SK-N-SH treated with all-trans-retinoic acid at 6 μM for 48 hours (cell line): ENCODE measurements around the gene RNPS1.
A peak's percentile ranks its signal among the peaks of the same experiment; 100 is the strongest.

Source experiments
- ATAC-seq: fragments of 200-7000 bp; cut with Tn5 transposase; 3 replicates; pipeline ENCODE4 v1.9.1; 2020; ENCODE audit warnings: mild to moderate bottlenecking, moderate library complexity
- ARNTL ChIP-seq: fragments of 450-650 bp; formaldehyde crosslinking; IDR thresholded peaks from 2 replicates; pipeline ENCODE4 v1.5.0; 2020; ENCODE audit warnings: low read depth, mild to moderate bottlenecking, moderate library complexity, borderline replicate concordance
- BACH2 ChIP-seq: fragments of 250-450 bp; sonication (Bioruptor Pico); IDR thresholded peaks from 2 replicates; pipeline ENCODE4 v1.9.0; 2021; ENCODE audit warnings: mild to moderate bottlenecking, borderline replicate concordance
- CSDC2 ChIP-seq: fragments of 250-450 bp; sonication (Bioruptor Pico); IDR thresholded peaks from 2 replicates; pipeline ENCODE4 v1.5.0; 2020; ENCODE audit warnings: mild to moderate bottlenecking, moderate library complexity
- ESRRG ChIP-seq: fragments of 250-450 bp; sonication (Bioruptor Pico); IDR thresholded peaks from 2 replicates; pipeline ENCODE4 v1.6.1; 2021; ENCODE audit warnings: mild to moderate bottlenecking
- GLIS3 ChIP-seq: fragments of 250-450 bp; sonication (Bioruptor Pico); IDR thresholded peaks from 2 replicates; pipeline ENCODE4 v1.5.0; 2020; ENCODE audit warnings: mild to moderate bottlenecking, moderate library complexity
- ISL1 ChIP-seq: fragments of 250-450 bp; sonication (Bioruptor Pico); IDR thresholded peaks from 2 replicates; pipeline ENCODE4 v2.1.2; 2022; ENCODE audit warnings: mild to moderate bottlenecking, moderate library complexity
- OSR1 ChIP-seq: fragments of 250-450 bp; sonication (Bioruptor Pico); IDR thresholded peaks from 2 replicates; pipeline ENCODE4 v1.8.0; 2022; ENCODE audit warnings: moderate library complexity, mild to moderate bottlenecking, inconsistent platforms
- POU6F1 ChIP-seq: fragments of 250-450 bp; sonication (Bioruptor Pico); IDR thresholded peaks from 2 replicates; pipeline ENCODE4 v1.8.0; 2021; ENCODE audit warnings: low read depth, mild to moderate bottlenecking, moderate library complexity, borderline replicate concordance
- PPARA ChIP-seq: fragments of 250-450 bp; sonication (Bioruptor Pico); IDR thresholded peaks from 2 replicates; pipeline ENCODE4 v1.5.0; 2020; ENCODE audit warnings: mild to moderate bottlenecking, borderline replicate concordance
- RARB ChIP-seq: fragments of 250-450 bp; sonication (Bioruptor Pico); IDR thresholded peaks from 2 replicates; pipeline ENCODE4 v1.8.0; 2021; ENCODE audit warnings: mild to moderate bottlenecking, moderate library complexity
- SNAI2 ChIP-seq: fragments of 250-450 bp; sonication (Bioruptor Pico); IDR thresholded peaks from 2 replicates; pipeline ENCODE4 v1.5.0; 2020; ENCODE audit warnings: mild to moderate bottlenecking, moderate library complexity
- TCF4 ChIP-seq: fragments of 250-450 bp; sonication (Bioruptor Pico); IDR thresholded peaks from 2 replicates; pipeline ENCODE4 v1.8.0; 2021; ENCODE audit warnings: mild to moderate bottlenecking, moderate library complexity, borderline replicate concordance
- TOX ChIP-seq: fragments of 250-450 bp; sonication (Bioruptor Pico); IDR thresholded peaks from 2 replicates; pipeline ENCODE4 v1.8.0; 2021; ENCODE audit warnings: mild to moderate bottlenecking, moderate library complexity, borderline replicate concordance
- TSHZ2 ChIP-seq: fragments of 250-450 bp; sonication (Bioruptor Pico); IDR thresholded peaks from 2 replicates; pipeline ENCODE4 v1.5.0; 2020; ENCODE audit warnings: mild to moderate bottlenecking, moderate library complexity
- ZC3H10 ChIP-seq: fragments of 250-450 bp; sonication (Bioruptor Pico); IDR thresholded peaks from 2 replicates; pipeline ENCODE4 v1.5.1; 2021; ENCODE audit warnings: mild to moderate bottlenecking, moderate library complexity
- ZFP3 ChIP-seq: fragments of 250-450 bp; sonication (Bioruptor Pico); IDR thresholded peaks from 2 replicates; pipeline ENCODE4 v1.5.0; 2020; ENCODE audit warnings: mild to moderate bottlenecking, moderate library complexity
- ZFP30 ChIP-seq: fragments of 450-650 bp; formaldehyde crosslinking; IDR thresholded peaks from 2 replicates; pipeline ENCODE4 v1.5.0; 2022; ENCODE audit warnings: mild to moderate bottlenecking, moderate library complexity
- ZNF70 ChIP-seq: fragments of 450-650 bp; formaldehyde crosslinking; IDR thresholded peaks from 2 replicates; pipeline ENCODE4 v1.5.0; 2020; ENCODE audit warnings: mild to moderate bottlenecking, moderate library complexity
- ZNF8 ChIP-seq: fragments of 450-650 bp; formaldehyde crosslinking; IDR thresholded peaks from 2 replicates; pipeline ENCODE4 v1.5.0; 2020; ENCODE audit warnings: mild to moderate bottlenecking, moderate library complexity
- TF ChIP-seq, protein P1 (sequence below): fragments of 250-450 bp; sonication (Bioruptor Pico); IDR thresholded peaks from 2 replicates; pipeline ENCODE4 v1.8.0; 2020; ENCODE audit warnings: mild to moderate bottlenecking, moderate library complexity, borderline replicate concordance
- TF ChIP-seq, protein P2 (sequence below): fragments of 250-450 bp; sonication (Bioruptor Pico); IDR thresholded peaks from 2 replicates; pipeline ENCODE4 v1.5.1; 2021; ENCODE audit warnings: mild to moderate bottlenecking, moderate library complexity
- TF ChIP-seq, protein P3 (sequence below): fragments of 250-450 bp; sonication (Bioruptor Pico); IDR thresholded peaks from 2 replicates; pipeline ENCODE4 v1.5.1; 2020; ENCODE audit warnings: low read depth, mild to moderate bottlenecking, moderate library complexity

RNPS1 gene

DNA sequence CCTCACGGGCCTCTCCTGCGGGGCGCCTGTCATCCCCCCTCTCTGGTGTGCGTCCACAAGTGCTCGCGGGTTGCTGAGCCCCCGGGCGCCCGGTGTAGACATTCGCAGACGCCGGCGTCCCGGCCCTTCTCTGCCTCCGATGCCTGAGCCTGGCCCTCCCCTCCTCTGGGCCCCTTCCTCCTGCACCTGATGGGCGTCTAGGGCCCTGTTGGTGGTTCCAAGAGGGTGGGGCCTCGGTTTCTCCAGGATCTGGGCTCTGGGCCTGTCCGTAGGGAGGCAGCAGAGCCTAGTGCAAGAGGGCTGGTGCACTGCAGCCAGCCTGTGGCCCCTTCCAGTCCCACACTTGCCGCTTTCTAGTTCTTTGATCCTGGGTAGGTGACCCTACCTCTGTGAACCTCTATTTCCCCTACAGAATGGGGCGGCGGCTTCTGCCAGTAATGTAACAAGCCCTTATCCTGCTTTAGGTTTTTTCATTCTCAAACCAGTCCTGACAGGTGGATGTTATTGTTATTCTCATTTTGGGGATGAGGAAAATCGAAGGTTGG lies 43.9 kb downstream of the RNPS1 start:
- no peak for TF ChIP-seq TCF4 (CRISPR knock-in tag)
- TF ChIP-seq, protein P1, sequence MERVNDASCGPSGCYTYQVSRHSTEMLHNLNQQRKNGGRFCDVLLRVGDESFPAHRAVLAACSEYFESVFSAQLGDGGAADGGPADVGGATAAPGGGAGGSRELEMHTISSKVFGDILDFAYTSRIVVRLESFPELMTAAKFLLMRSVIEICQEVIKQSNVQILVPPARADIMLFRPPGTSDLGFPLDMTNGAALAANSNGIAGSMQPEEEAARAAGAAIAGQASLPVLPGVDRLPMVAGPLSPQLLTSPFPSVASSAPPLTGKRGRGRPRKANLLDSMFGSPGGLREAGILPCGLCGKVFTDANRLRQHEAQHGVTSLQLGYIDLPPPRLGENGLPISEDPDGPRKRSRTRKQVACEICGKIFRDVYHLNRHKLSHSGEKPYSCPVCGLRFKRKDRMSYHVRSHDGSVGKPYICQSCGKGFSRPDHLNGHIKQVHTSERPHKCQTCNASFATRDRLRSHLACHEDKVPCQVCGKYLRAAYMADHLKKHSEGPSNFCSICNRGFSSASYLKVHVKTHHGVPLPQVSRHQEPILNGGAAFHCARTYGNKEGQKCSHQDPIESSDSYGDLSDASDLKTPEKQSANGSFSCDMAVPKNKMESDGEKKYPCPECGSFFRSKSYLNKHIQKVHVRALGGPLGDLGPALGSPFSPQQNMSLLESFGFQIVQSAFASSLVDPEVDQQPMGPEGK = no peak
- no peak for TF ChIP-seq RARB
- no peak for TF ChIP-seq ISL1 (CRISPR knock-in tag)
- no peak for TF ChIP-seq CSDC2
- no peak for TF ChIP-seq ARNTL (CRISPR knock-in tag)
- no peak for TF ChIP-seq ZNF70 (CRISPR knock-in tag)
- TF ChIP-seq, protein P2, sequence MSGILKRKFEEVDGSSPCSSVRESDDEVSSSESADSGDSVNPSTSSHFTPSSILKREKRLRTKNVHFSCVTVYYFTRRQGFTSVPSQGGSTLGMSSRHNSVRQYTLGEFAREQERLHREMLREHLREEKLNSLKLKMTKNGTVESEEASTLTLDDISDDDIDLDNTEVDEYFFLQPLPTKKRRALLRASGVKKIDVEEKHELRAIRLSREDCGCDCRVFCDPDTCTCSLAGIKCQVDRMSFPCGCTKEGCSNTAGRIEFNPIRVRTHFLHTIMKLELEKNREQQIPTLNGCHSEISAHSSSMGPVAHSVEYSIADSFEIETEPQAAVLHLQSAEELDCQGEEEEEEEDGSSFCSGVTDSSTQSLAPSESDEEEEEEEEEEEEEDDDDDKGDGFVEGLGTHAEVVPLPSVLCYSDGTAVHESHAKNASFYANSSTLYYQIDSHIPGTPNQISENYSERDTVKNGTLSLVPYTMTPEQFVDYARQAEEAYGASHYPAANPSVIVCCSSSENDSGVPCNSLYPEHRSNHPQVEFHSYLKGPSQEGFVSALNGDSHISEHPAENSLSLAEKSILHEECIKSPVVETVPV = no peak
- TF ChIP-seq ZFP3 = no peak
- no peak for TF ChIP-seq ESRRG (CRISPR knock-in tag)
- TF ChIP-seq OSR1 (CRISPR knock-in tag) = no peak
- no peak for TF ChIP-seq SNAI2
- TF ChIP-seq, protein P3, sequence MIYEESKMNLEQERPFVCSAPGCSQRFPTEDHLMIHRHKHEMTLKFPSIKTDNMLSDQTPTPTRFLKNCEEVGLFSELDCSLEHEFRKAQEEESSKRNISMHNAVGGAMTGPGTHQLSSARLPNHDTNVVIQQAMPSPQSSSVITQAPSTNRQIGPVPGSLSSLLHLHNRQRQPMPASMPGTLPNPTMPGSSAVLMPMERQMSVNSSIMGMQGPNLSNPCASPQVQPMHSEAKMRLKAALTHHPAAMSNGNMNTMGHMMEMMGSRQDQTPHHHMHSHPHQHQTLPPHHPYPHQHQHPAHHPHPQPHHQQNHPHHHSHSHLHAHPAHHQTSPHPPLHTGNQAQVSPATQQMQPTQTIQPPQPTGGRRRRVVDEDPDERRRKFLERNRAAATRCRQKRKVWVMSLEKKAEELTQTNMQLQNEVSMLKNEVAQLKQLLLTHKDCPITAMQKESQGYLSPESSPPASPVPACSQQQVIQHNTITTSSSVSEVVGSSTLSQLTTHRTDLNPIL (CRISPR knock-in tag) = no peak
- no peak for TF ChIP-seq ZNF8
- TF ChIP-seq PPARA (CRISPR knock-in tag) = no peak
- no peak for TF ChIP-seq ZFP30
- no peak for TF ChIP-seq BACH2 (CRISPR knock-in tag)
- no peak for TF ChIP-seq TSHZ2 (CRISPR knock-in tag)
- no peak for TF ChIP-seq GLIS3
- peak; percentile 70 for ATAC-seq

GRCh38 chr16:2223221-2223941 lies 44.5 kb downstream of the RNPS1 start, which contains the start of gene E4F1:
E4F1 (plus strand) TSS chr16:2223591; CDS start chr16:2223614, 23 bp downstream.
- ATAC-seq = peak; percentile 97
- TF ChIP-seq ZNF8 (no peak), TOX (CRISPR knock-in tag) (no peak), ZFP30 (no peak), TSHZ2 (CRISPR knock-in tag) (no peak), ZC3H10 (no peak), RARB (no peak), PPARA (CRISPR knock-in tag) (no peak), ARNTL (CRISPR knock-in tag) (no peak), CSDC2 (no peak), BACH2 (CRISPR knock-in tag) (no peak), POU6F1 (CRISPR knock-in tag) (no peak), ESRRG (CRISPR knock-in tag) (no peak), SNAI2 (no peak), GLIS3 (no peak), ISL1 (CRISPR knock-in tag) (no peak), TCF4 (CRISPR knock-in tag) (no peak), OSR1 (CRISPR knock-in tag) (no peak)
- TF ChIP-seq, protein P1 = no peak
- TF ChIP-seq, protein P2 = no peak
